NCI-H345 treated with DMSO at 0.1 percent for 48 hours (cell line): ENCODE data around the gene MIPOL1.
A peak's percentile ranks its signal among the peaks of the same experiment; 100 is the strongest.
"Not testable (repeated sequence)": the region's sequence is repeated elsewhere in the genome, so short reads cannot be mapped to it uniquely, and the experiment has no call there.

Source experiments
- DNase-seq: peaks from one replicate; lab custom pipeline; 2025; ENCODE audit not compliant: unreplicated experiment; lab: John Stamatoyannopoulos, UW

MIPOL1 gene

DNA sequence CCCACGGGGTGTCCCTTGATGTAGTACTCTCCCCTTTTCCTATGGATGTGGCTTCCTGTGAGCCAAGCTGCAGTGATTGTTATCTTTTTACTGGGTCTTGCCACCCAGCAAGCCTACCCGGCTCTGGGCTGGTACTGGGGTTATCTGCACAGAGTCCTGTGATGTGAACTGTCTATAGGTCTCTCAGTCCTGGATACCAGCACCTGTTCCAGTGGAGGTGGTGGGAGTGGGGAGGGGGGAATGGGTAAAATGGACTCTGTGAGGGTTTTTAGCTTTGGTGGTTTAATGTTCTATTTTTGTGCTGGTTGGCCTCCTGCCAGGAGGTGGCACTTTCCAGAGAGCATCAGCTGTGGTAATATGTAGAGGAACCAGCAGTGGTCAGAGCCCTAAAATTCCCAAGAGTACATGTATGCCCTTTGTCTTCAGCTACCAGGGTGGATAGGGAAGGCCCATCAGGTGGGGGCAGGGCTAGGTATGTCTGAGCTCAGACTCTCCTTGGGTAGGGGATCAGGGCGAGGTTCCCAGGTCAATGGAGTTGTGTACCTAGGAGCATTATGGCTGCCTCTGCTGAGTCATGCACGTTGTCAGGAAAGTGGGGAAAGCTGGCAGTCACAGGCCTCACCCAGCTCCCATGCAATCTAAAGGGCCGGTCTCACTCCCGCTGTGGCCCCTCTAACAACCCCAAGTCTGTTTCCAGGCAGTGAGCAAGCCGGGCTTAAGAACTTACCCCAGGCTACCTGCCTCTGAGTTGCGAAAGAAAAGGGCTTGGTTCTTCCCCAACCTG lies 199.6 kb downstream of the MIPOL1 start:
- DNase-seq, result not testable (repeated sequence)

DNA sequence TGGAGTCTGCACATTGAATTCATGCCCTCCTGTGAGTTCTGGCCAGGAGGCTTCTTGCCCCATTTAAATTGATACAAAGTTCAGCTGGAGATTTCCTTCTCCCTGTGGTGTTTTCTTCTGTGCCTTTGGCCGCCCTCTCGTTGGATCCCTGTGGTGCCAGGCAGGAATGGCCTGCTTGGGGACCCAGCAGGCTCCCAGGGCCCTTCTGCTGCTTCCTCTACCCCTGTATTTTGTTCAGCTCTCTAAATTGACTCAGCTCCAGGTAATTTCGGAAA lies 200.1 kb downstream of the MIPOL1 start:
- no peak for DNase-seq

DNA sequence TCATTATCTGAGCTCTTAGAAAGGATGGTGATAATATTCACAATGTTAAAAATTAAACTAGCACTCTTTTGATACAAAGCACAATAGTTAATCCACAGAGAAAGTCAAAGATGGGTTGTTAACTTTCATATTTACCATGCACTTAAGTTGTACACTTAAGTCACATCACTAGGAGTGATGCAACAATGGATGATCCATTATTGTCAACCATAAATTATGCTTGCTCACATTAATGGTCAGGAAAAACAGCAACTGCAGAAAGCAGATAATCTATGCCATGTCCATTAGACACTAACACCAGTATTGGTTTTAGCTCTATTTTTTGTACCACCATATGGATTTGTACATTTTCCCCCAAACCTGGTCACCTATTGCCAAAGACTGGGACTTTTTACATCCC lies 201.8 kb downstream of the MIPOL1 start:
- DNase-seq, result no peak

DNA sequence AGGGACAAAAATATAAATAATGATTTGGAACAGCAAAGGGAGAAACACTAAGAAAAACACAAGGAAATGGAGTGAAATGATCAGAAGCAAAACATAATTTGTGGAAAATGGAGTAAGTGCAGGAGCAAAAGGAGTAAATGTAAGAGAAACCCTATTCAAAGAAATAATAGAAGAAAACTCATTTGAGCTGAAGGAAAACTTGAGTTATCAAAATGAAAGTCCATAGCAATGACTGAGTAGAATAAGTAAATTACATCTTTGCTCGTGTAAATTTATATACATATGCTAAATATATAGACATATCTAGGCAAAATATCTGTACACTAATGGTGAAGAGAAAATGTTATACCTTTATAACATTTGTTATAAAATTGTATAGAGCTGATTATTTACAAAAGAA lies 203.4 kb downstream of the MIPOL1 start:
- no peak for DNase-seq

DNA sequence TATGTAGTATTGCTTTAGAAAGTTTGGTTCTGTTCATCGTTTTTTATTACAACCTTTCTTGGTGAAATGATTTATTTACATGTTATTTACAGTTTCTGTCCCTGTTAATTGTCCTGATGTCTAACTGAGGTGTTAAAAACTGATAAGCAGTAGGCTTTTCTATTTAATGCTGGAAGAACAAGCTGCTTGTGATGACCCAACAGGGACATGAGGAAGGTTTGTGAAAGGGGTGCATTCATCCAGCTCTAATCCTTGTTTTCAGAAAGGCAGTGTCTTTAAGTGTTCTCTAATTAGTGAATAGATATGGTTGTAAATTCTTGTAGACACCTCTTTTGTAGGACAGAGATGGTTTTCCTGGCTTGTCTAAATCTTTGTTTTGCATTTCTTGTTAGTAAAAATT lies 205.9 kb downstream of the MIPOL1 start:
- no peak for DNase-seq

DNA sequence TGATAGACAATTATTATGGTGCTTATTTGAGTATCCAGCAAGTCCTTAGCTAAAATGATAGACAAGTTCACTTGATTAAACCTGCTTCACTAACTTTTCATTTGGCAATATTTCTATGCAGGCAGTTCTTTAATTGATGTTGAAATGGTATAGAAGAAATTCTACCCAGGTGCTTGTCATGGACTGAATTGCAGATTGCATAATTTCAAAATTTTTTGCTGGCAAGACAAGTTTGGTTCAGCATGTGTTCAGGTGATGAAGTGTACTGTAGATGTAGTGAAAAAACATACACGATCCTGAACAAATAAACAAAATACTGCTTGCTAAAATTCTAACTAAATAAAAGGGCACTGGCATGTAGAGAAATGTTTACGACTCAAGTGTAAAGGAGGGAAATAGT lies 208.4 kb downstream of the MIPOL1 start:
- DNase-seq, result no peak

DNA sequence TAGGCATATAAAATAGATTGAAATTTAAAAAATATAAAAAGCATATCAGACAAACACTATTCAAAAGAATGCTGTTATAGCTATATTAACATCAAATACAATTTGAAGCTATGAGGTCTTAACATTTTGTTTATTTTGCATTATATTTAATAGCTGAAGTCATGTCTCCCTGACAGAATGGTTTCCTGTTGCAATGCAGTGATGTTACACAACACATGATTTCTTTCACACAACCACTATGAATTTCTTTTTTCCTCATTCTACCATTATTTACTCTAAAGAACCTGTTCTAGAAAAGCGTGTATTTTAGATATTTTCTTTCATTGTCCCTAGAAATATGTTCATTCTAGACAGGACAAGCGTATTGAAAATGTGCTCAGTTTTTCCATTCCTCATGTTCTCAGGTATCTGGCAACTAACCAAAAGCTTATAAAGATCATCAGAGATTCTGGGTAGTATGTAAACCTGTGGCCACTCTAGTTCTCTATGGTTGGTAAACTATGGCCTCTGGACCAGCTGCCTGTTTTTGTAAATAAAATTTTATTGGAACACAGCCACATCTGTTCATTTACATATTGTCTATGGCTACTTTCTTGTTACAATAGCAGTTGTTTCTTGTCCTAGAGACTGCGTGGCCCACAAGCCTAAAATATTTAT lies 213.5 kb downstream of the MIPOL1 start:
- no peak for DNase-seq

DNA sequence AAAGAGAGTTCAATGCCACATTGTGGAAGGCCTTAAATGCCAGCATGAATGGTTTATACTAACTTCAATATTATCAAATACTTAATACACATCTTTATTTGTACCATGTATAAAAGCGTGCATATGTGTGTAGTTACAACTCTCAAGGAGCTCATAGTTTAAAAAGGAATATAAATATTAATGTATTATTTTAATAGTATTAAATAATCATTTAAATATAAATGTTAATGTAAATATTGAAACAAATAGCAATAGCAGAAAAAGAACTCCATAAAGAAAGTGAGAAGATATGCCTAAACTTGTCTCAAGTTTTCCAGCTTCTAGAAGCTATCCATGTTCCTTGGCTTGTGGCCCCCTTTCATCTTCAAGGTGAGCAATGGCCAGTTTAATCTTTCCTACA lies 215.3 kb downstream of the MIPOL1 start:
- DNase-seq, result no peak

DNA sequence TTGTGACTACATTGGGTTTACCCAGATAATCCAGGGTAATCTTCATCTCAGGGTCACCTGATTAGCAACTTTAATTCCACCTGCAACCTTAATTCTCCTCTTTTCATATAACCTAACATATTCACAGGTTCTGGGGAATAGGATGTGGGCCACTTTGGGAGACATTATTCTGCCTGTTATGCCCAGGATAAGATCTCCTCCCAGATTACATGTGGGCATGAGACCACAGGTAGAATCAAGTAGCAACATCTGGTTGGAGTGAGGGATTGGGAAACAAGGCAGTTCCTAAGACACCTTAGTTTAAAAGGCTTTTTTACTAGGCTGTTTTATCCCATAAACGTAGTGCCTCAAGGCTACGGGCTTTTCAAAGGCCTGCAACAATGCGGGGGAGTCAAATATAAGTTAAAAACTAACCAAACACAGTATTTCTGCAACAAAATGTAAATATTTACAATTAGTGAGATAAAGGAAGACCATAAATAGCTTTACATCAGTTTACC lies 215.8 kb downstream of the MIPOL1 start:
- DNase-seq, result no peak

DNA sequence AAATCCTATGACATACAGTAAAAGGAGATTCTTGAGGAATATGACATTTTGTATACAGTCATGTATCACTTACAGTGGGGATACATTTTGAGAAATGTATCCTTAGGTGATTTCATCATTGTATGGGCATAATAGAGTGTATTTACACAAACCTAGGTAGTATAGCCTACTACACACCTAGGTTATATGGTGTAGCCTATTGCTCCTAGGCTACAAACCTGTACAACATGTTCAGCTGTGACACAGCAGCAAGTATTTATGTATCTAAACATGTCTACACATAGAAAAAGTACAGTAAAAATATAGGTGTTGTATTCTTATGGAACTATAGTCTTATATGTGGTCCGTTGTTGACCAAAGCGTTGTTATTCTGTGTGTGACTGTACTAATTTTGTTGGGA lies 218.5 kb downstream of the MIPOL1 start:
- DNase-seq, result no peak

DNA sequence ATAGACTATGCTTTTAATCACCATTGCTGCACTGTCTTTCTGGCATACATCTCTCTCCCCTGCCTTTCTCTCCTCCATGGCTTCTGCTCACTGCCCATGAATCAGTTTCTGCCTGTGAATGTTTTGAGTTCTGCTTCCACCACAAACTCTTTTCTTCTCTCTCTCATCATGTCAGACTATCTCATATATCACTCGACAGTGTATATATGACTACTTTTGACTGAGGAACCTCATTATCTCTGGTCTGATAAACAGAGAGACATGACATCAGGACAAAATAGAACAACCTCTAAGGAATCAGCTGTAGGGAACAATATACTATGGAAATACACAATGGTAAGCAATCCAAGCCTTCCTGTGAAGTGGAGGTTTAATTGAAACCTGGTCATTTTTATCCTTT lies 219.4 kb downstream of the MIPOL1 start:
- no peak for DNase-seq

DNA sequence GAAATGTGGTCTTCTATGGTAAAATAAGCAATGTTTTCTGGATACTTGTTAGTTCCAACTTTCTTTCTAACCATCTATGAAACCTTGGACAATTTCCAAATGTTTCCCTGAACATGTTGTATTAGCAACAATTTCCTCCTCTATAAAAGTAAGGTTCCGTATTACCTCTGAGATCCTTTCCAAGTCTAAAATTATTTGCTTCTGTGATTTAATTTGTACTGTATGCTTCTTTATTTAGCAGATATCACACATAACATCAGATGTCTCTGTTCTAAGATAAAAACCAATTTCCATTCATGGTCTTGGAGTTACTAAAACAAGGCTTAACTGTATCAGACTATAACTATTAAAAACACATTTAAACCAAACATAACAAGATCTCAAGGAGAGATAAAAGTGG lies 220.1 kb downstream of the MIPOL1 start:
- no peak for DNase-seq

DNA sequence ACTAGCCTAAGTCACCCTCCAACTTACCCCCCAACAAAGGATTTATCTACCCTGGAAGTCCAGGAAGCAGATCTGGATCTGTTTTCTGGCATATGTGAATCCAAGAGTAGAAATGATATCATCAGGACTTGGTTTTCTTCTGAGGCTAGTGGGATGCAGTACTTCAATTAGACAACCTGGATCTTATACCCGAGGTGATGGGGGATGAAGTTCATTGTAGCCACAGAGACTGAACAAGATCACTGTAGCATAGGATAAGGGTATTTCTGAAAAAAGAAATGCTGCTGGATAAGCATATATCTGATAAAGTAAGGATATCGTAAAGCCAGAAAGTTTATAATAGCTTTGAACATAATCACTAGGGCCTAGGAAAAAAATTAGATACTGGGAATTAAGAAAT lies 222.9 kb downstream of the MIPOL1 start:
- no peak for DNase-seq

DNA sequence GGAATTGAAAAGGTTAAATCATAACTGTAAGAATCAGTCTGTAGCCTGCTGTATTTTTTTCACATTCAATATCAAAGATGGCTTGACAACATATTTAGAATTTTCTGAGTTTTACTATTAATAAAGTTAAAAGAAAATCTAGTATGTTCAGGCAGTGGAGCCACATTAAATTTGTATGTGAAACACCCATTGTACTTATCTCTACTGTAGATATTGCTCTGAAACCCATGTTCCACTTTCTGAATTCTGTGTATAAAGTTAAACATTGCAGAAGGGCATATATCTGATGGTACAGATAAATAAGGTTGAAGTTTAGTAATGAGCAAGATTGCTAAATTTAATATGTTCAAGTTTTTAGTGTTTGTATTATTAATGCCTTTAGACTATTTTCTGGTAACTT lies 224.6 kb downstream of the MIPOL1 start:
- no peak for DNase-seq

DNA sequence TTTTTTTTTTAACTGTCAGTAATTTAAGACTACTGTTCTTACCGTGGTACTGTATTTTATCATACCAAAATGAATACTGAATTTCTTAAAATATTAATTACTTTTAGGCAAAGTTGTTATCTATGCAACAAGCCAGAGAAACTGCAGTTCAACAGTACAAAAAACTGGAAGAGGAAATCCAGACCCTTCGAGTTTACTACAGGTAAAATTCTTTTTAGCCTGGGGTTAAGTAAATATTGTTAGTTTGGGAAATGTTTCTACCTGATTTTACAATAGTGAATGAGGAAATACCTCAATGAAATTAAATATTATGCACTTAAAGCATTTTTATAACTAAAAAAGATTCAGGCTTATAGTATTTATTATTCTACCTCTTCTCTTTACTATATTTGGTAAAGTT lies 225.0 kb downstream of the MIPOL1 start:
- DNase-seq, result no peak

DNA sequence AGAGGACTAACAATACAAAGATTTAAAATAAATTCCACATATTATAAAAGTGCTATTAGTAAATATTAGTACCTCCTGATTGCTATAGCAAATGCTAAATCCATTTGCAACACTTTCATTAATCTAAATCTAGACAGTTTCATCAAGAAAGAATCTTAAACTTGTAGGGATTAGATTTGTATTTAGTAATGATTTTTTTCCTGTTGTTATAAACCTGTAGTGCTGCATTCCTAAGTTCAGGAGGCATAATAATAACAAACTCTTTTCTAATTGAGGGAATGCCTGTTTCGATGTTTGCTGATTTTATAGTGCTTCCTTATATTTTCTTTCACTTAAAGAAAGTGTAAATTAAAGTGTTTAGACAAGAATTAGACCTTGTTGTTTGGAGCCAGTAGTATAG lies 231.2 kb downstream of the MIPOL1 start:
- no peak for DNase-seq

DNA sequence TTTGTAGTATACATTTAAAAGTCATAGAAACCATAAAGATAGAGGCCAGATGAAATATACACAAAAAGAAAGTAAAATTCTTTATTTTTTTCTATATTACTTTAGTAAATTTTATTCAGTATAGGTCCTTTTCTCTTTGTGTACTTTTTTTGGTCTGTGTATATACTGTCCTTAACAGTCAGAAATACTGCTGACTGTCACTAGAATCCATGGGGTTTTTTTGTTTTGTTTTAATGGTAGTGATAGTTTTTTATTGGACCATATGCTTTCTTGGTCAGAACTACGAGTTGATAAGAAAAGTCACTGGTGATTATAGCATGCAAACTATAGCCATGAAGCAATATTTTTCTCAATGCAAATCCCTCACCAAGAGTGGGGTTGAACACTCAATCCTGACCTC lies 231.9 kb downstream of the MIPOL1 start:
- DNase-seq, result no peak

DNA sequence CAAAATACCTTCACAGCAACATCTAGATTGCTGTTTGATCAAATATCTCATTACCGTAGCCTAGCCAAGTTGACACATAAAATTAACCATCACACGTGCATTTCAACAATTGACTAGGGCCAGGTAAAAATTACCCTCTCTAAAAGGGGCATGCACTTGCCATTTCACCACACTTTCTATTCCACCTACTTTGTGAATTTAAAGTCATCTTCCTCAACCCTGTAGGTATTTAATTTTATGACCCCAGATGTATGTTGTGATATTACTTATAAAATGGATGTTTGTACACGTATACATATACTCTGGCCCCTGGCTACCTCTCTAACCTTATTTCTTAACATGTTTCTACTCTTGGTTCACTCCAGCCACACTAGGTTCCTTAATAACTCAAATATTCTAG lies 237.1 kb downstream of the MIPOL1 start:
- no peak for DNase-seq

DNA sequence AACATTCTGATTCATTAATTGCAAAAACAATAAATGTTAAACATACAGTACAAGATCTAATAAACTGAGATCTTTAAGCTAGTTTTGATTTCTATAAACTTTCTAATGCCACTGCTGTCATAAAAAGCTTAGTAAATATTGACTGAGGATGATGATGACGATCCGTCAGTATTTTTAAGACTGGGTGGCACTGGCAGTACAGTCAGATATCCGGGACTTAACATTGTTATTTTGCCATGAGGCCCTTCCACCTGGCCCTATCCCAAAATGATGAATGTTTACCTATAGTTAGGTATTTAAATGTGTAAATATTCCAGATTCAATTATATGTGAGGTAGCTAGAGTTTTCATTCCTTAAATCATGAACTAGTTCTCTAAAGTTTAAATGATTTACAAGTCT lies 238.8 kb downstream of the MIPOL1 start:
- no peak for DNase-seq

DNA sequence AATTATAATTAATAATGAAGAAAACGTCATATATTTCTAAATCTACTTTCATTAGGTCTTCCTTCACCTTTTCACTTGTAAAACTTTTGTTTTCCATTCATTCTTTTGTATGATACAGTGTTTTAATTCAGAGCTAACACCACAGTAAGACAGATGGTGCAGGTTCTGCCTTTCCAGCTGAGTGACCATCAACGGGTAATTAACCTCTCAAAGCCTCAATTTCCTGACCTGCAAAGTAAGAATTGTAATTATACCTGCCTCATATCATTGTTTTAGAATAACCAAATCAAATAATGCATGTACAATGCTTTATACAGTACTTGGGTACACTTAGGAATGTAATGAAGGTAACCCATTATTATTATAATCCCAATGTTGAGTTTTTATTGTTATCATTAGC lies 239.8 kb downstream of the MIPOL1 start:
- peak; percentile 14 for DNase-seq

DNA sequence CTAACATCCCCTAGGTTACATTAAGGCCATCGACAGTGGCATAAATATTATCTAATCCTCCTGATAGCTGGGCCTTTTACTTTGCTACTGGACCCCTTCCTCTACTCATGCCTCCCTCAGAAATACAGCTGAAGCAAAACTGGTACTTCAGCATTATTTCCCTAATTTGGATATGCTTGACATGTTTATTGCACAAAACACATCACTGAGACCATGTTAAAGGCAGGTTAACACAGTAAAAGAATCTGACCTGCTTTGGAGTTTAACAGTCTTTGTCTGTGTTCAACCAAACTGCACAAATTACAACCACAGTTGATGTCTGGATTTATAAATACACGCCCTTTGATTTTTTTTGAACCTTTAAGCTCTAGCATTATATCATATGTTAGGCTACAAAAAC lies 240.7 kb downstream of the MIPOL1 start:
- DNase-seq, result no peak

DNA sequence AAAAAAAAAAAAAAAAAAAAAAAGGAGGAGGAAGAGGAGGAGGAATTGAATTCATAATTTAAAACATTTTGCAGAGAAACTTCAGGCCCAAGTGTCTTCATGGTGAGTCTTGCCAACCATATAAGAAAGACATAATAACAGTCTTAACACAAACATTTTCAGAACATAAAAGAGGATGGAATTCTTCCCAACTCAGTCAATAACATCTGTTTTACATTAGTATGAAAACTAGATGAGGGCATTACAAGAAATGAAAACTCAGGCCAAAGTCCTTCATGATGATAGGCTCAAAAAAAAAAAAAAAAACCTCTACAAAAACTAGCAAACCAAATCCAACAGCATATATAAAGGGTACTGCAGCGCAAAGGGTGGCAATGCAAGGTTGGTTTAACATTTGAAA lies 245.7 kb downstream of the MIPOL1 start:
- DNase-seq, result no peak

DNA sequence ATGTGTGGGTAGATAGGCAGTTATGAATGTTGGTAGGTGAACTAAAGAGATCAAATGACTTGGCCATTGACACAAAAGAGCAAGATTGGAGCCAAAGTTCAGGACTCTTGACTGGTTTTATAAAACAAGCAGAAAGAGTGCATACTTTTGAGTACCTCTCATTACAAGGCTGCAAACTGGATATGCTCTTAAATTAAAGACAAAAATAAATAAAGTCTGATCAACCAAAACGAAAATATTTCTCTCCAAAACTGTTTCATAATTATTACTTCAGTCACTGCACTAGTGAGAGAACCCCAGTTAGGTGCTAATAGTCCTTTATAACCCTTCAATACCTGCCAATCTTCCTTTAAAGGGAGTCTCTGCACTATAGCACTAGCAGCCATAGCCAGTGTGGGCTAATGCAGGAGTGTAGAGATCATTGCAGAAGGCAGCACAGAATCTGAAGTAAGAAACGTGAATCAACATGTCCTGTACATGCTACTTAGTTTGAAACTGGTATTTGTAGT lies 250.2 kb downstream of the MIPOL1 start:
- no peak for DNase-seq
